NCI-H524 treated with DMSO at 0.1 percent for 48 hours (cell line): Measurements from ENCODE around the gene HBD.
"Not testable (repeated sequence)": the region's sequence is repeated elsewhere in the genome, so short reads cannot be mapped to it uniquely, and the experiment has no call there.

Experiments
- DNase-seq: peaks from one replicate; lab custom pipeline; 2025; lab: John Stamatoyannopoulos, UW

Gene HBD

GRCh38 chr11:5234381-5234834 is at the start of gene HBD:
Gene HBD, minus strand, starts transcription at chr11:5234483. Its CDS starts 50 bp downstream, at chr11:5234433.
- no peak for DNase-seq

GRCh38 chr11:5283882-5284281 is 49.6 kb upstream of the HBD start:
- DNase-seq = no peak

- no peak for DNase-seq
These were observed 48.8 kb upstream of the HBD start for GRCh38 chr11:5283086-5283485.

GRCh38 chr11:5282628-5283027 is 48.3 kb upstream of the HBD start:
- no peak for DNase-seq

GRCh38 chr11:5281596-5281995 is 47.3 kb upstream of the HBD start:
- DNase-seq = no peak

GRCh38 chr11:5280582-5281102 is 46.4 kb upstream of the HBD start:
- DNase-seq = peak; percentile 33

- DNase-seq = no peak
These were observed 45.3 kb upstream of the HBD start for GRCh38 chr11:5279471-5280090.

- DNase-seq = no peak
These were observed 43.6 kb upstream of the HBD start for GRCh38 chr11:5277807-5278382.

GRCh38 chr11:5276697-5277096 is 42.4 kb upstream of the HBD start:
- no peak for DNase-seq

- DNase-seq = no peak
These were observed 41.3 kb upstream of the HBD start for GRCh38 chr11:5275369-5276110.

GRCh38 chr11:5274395-5274794 is 40.1 kb upstream of the HBD start:
- no peak for DNase-seq

GRCh38 chr11:5272395-5273017 is 38.2 kb upstream of the HBD start:
- no peak for DNase-seq

- no peak for DNase-seq
These were observed 35.4 kb upstream of the HBD start, which contains the start of gene HBE1 for GRCh38 chr11:5269715-5270147. Gene HBE1, minus strand, starts transcription at chr11:5269945. Its CDS starts 55 bp downstream, at chr11:5269890.

GRCh38 chr11:5267033-5267563 is 32.8 kb upstream of the HBD start:
- no peak for DNase-seq

- no peak for DNase-seq
These were observed 32.3 kb upstream of the HBD start for GRCh38 chr11:5266609-5267008.

- DNase-seq = no peak
These were observed 31.5 kb upstream of the HBD start for GRCh38 chr11:5265832-5266231.

- no peak for DNase-seq
These were observed 24.4 kb upstream of the HBD start for GRCh38 chr11:5258543-5259262.

GRCh38 chr11:5257296-5257695 is 23.0 kb upstream of the HBD start:
- no peak for DNase-seq

- DNase-seq = not testable (repeated sequence)
These were observed 20.5 kb upstream of the HBD start, which contains the start of gene HBG2 for GRCh38 chr11:5254646-5255413. Gene HBG2, minus strand, starts transcription at chr11:5254781. Its CDS starts 53 bp downstream, at chr11:5254728.

- not testable (repeated sequence) for DNase-seq
These were observed 19.7 kb upstream of the HBD start for GRCh38 chr11:5254023-5254422.
